Anterior cingulate cortex (tissue), 58 donors: ENCODE data around the gene AFTPH.

ENCODE experiments used
- DNase-seq, 58 donors: peaks; one replicate each; lab custom pipeline; 2025; lab: John Stamatoyannopoulos, UW

The AFTPH gene

DNA sequence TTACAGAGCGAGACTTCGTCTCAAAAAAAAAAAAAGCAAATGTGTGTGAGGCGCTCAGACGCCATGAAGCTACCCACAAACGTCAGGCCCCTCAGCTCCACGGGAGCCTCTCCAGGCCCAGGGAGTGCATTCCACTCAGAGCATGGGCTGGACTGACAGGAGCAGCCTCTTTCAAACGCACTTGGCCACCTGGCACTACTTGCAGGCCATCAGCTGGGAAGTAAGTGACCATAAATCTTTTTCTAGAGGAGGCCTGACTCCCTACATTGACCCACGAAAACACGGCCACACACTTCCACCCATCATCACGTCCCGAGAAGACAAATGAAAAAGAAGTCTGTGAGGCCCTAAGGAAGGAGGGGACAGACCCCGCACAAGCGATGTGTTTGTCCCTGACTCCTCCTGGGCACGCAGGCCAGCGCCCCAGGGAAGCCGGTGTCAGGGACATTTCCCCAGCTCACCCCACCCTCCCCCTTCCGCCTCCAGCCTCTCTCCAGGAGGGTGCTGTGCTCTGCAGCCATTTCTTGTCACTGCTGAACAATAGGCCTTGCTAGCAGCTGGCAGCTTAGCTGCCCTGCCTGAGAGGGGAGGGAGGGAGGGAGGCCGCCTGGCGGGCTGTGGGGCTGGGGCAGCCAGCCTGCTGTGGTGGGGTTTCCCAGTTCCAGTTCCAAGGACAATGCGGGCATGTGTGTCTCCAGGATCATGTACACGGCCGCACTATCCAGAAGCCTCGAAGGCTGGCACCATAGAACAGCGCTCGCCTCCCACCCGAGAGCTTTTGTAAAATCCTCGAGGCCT lies 103.0 kb downstream of the AFTPH start:
- peak in 37 of 58 donors; percentile 16 to 79 (median 54) for DNase-seq

GRCh38 chr2:64627860-64628841 lies 104.0 kb downstream of the AFTPH start:
- no peak for DNase-seq

- no peak for DNase-seq
These were observed 105.2 kb downstream of the AFTPH start for GRCh38 chr2:64629329-64629781.

GRCh38 chr2:64629875-64630274 lies 105.7 kb downstream of the AFTPH start:
- no peak for DNase-seq

- no peak for DNase-seq
These were observed 106.6 kb downstream of the AFTPH start for GRCh38 chr2:64630752-64631151.

GRCh38 chr2:64631771-64632170 lies 107.6 kb downstream of the AFTPH start:
- DNase-seq = no peak

GRCh38 chr2:64632835-64633819 lies 109.0 kb downstream of the AFTPH start:
- DNase-seq = no peak

GRCh38 chr2:64634345-64635267 lies 110.5 kb downstream of the AFTPH start:
- DNase-seq = no peak

- DNase-seq = no peak
These were observed 112.1 kb downstream of the AFTPH start for GRCh38 chr2:64635976-64636911.

DNA sequence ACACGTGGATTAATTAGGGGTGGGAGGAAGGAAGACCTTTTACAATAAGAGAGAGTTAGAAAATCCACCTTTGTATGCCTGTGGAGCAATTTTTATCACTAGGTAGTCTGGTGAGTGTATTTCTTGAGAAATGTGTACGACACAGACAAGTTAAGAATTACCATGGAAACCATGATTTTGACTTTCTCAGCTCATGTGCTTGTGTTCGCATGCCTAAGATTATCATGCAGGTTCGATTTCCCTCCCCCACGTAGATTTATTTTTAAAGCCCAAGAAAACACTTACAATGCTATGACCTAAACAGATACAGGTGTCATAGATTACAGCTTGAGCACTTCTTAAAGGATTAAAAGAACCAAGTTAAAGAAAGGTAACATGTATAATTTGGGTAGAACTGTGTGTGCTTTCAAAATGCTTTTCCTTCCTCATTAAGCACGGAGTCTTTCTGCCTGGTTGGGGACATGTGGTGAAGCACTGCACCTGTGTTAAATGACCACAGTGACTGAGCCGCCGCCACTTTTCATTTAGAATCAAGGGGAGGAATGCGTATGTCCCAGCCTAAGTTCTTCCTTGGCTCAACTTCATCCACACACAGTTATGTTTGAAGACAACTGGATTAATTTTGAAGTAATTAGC lies 113.0 kb downstream of the AFTPH start:
- no peak for DNase-seq

GRCh38 chr2:64637931-64638330 lies 113.8 kb downstream of the AFTPH start:
- no peak for DNase-seq

DNA sequence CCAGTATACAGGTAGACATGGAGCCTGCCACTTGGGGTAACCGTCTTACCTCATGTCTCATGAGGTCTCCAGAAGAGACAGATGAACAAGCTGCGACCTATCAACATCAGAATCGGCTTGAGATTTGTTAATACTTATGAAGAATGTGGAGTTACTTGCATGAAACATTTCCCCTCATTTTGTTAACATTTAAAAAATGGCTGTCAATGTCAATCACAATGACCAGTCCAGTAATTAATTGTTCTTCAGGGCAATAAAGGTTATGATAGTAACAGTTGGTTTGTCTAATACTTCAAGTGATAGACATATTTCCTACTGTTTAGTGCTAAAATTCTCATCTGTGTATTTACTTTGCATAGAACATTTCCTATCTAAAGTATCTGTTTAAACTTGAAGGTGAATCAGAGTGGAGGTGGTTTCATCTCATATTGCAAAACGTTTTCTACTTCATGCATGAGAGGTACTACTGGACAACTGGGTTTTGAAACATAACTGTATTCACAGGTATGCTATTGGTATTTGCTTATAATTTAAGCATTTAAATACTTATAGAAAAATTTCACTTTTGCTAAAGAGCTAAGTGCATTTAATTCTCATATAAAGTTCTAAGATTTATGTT lies 114.5 kb downstream of the AFTPH start:
- no peak for DNase-seq

- no peak for DNase-seq
These were observed 115.6 kb downstream of the AFTPH start for GRCh38 chr2:64639691-64640090.

- DNase-seq = no peak
These were observed 116.3 kb downstream of the AFTPH start for GRCh38 chr2:64640153-64641044.

DNA sequence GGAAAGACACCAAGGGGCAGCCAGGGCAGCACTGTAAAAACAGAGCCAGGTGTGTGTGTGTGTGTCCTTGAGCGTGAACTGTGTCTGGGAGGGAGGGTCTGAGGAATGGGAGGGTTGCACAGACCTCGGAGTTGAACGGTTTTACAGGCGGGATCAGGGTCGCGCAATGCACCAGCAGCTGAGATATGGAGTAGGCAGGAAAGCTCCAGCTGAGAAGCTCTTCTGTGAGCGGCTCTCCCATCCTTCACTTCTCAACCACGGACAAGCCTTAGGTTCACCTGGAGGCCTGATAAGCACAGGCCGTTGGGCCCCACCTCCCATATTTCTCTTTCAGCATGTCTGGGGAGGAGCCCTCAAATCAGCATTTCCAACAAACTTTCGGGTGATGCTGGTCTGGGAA lies 117.5 kb downstream of the AFTPH start:
- no peak for DNase-seq
